A673 (cell line): Measurements from ENCODE around the gene MAX. TPM values are rescaled to one million over a fixed set of nuclear protein-coding genes. Genes with fewer than 3 reads are reported as not detected.

Experiments
- BruUV-seq: library from RNA; stranded (reverse); fragments of 400-500 nt; replicated peaks from 2 replicates; lab custom pipeline; 2021; lab: Mats Ljungman, UMichigan
- CTCF ChIA-PET: fragments of 300-600 bp; sonication (Branson Sonifier 250); formaldehyde crosslinking; loops from one replicate; lab custom pipeline; 2022; ENCODE audit warnings: antibody characterized with exemption; lab: Charles Lee
- POLR2A ChIA-PET: fragments of 300-600 bp; sonication (Branson Sonifier 250); formaldehyde crosslinking; loops from one replicate; lab custom pipeline; 2022; ENCODE audit warnings: antibody characterized with exemption; ENCODE audit not compliant: low non-redundant PET; lab: Charles Lee
- DNase-seq: peaks from one replicate; pipeline ENCODE4 v3.0.0-alpha.2; 2015; ENCODE audit warnings: low spot score
- H3K27ac ChIP-seq: fragments of 200-600 bp; sonication (generic); 2 replicates; pipeline ENCODE4 v1.5.1; 2016; ENCODE audit warnings: mixed run types, low read depth, mild to moderate bottlenecking, mixed read lengths, antibody characterized with exemption, low read length; ENCODE audit not compliant: poor library complexity, severe bottlenecking
- H3K27me3 ChIP-seq: fragments of 200-600 bp; sonication (generic); replicated peaks from 2 replicates; pipeline ENCODE4 v1.6.1; 2017; ENCODE audit warnings: mixed run types, low read depth, mild to moderate bottlenecking, mixed read lengths, antibody characterized with exemption, low read length; ENCODE audit not compliant: insufficient read depth, poor library complexity
- H3K36me3 ChIP-seq: fragments of 200-600 bp; sonication (generic); 2 replicates; pipeline ENCODE4 v1.6.1; 2016; ENCODE audit warnings: mixed run types, mild to moderate bottlenecking, mixed read lengths, antibody characterized with exemption, low read length; ENCODE audit not compliant: insufficient read depth, poor library complexity, severe bottlenecking
- H3K4me1 ChIP-seq: fragments of 200-600 bp; sonication (generic); 2 replicates; pipeline ENCODE4 v1.6.1; 2017; ENCODE audit warnings: mixed run types, mild to moderate bottlenecking, mixed read lengths, antibody characterized with exemption, low read length; ENCODE audit not compliant: insufficient read depth, poor library complexity, severe bottlenecking
- H3K4me3 ChIP-seq: fragments of 200-600 bp; sonication (generic); 2 replicates; pipeline ENCODE4 v1.5.1; 2016; ENCODE audit warnings: low read depth, mixed run types, mild to moderate bottlenecking, mixed read lengths, low read length; ENCODE audit not compliant: poor library complexity, severe bottlenecking
- H3K9me3 ChIP-seq: fragments of 200-600 bp; sonication (generic); 2 replicates; pipeline ENCODE4 v1.6.1; 2016; ENCODE audit warnings: mixed run types, low read depth, mild to moderate bottlenecking, mixed read lengths, antibody characterized with exemption, low read length; ENCODE audit not compliant: poor library complexity, severe bottlenecking
- CTCF ChIP-seq: fragments of 300-800, 200-600 bp; sonication (generic); conservative IDR thresholded peaks from 2 replicates; pipeline ENCODE4 v1.5.1; 2017; ENCODE audit warnings: low read depth, mild to moderate bottlenecking, antibody characterized with exemption, low read length, moderate library complexity, mixed read lengths
- EZH2 ChIP-seq: fragments of 200-600 bp; sonication (generic); IDR thresholded peaks from 2 replicates; pipeline ENCODE4 v1.6.1; 2017; ENCODE audit warnings: borderline replicate concordance, low read depth, mild to moderate bottlenecking, mixed read lengths, antibody characterized with exemption, low read length; ENCODE audit not compliant: poor library complexity, severe bottlenecking
- intact Hi-C: fragments of 100-400 bp; cut with micrococcal nuclease; formaldehyde crosslinking; loops from one replicate; pipeline ENCODE4 v1.10.0; 2022; ENCODE audit not compliant: unreplicated experiment
- total RNA-seq: library from RNA; stranded (reverse); gene quantifications from 2 replicates; pipeline ENCODE4 v1.2.3, GENCODE V29; 2021

The MAX gene
- total RNA-seq, 1 experiment from 2014 or later = 81.2 TPM

- TF ChIP-seq CTCF = no peak
- no peak for TF ChIP-seq EZH2
- ChIA-PET CTCF (no interaction called here), POLR2A (no interaction called here)
- no peaks in the 10 kb centered on the region for H3K36me3 ChIP-seq
- DNase-seq = no peak
- H3K27me3 ChIP-seq = no peaks in the 10 kb centered on the region
- no peak overlapping the region for H3K27ac ChIP-seq
- BruUV-seq = no TSS peak
- no peaks in the 10 kb centered on the region for H3K9me3 ChIP-seq
- H3K4me3 ChIP-seq = no peak overlapping the region
- no peaks in the 10 kb centered on the region for H3K4me1 ChIP-seq
- intact Hi-C loops = no loop called here
Measured at GRCh38 chr14:65069874-65070413, 32.4 kb downstream of the MAX start.

- no TSS peak for BruUV-seq
- Histone ChIP-seq H3K27ac (no peak overlapping the region), H3K27me3 (no peaks in the 10 kb centered on the region), H3K36me3 (peaks cover 19% of the 10 kb centered on the region), H3K9me3 (no peaks in the 10 kb centered on the region), H3K4me3 (no peak overlapping the region), H3K4me1 (no peaks in the 10 kb centered on the region)
- ChIA-PET POLR2A (no interaction called here), CTCF (no interaction called here)
- no peak for DNase-seq
- intact Hi-C loops = no loop called here
- TF ChIP-seq CTCF (no peak), EZH2 (no peak)
Measured at GRCh38 chr14:65065719-65066118, 36.6 kb downstream of the MAX start.

- no TSS peak for BruUV-seq
- ChIA-PET CTCF (no interaction called here), POLR2A (no interaction called here)
- Histone ChIP-seq H3K9me3 (no peaks in the 10 kb centered on the region), H3K27ac (no peak overlapping the region), H3K4me3 (no peak overlapping the region), H3K36me3 (peaks cover 19% of the 10 kb centered on the region), H3K4me1 (no peaks in the 10 kb centered on the region), H3K27me3 (no peaks in the 10 kb centered on the region)
- DNase-seq = no peak
- intact Hi-C loops = no loop called here
- TF ChIP-seq CTCF (no peak), EZH2 (no peak)
Measured at GRCh38 chr14:65062096-65063075, 39.9 kb downstream of the MAX start.
